ENCODE results near the gene MEGF6.

The MEGF6 gene

DNA sequence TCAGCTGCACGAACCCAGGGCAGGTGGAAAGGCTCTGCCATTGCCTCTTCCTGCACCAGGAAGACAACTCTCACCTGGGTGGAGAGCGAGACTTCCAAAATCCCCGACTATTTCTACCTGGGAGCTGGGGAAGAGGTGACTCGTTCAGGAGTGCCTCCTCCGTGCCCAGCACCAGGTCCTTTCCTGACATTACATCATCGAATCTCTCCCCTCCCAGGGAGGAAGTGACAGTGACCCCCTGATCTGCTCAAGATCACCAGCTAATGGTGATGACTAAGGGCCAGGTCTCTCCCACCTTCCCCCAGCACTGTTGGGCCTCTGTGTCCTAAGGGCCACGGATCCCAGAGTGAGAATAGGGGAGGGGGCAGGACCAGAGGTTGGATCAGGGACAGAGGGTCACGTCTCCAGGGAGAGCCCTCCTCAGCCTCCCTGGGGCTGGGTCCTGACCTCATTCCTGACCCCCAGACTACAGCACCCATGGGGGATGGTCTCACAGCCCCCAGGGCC is 6.8 kb downstream of the MEGF6 start:
- Histone ChIP-seq H2AK5ac (ENCODE audit: low read length, severe bottlenecking) (no peak overlapping the region), H3K4me3 (ENCODE audit: insufficient read depth in 1 of 2, low read depth in 1 of 2, low read length in 2 of 2) (no peak overlapping the region), H3K4ac (ENCODE audit: low read depth in 1 of 2, low read length in 2 of 2) (no peak overlapping the region), H2BK12ac (ENCODE audit: low read length in 2 of 2) (no peak overlapping the region), H2AFZ (ENCODE audit: low read depth, low read length) (no peak overlapping the region), H3K27me3 (ENCODE audit: control insufficient read depth in 1 of 2, insufficient read depth in 1 of 2, low read length in 2 of 2) (peaks cover 64 to 66% of the 10 kb centered on the region in 2 experiments), H3K4me1 (ENCODE audit: control insufficient read depth, insufficient read depth, low read depth, low read length) (no peaks in the 10 kb centered on the region), H3K79me1 (replicated peaks; ENCODE audit: low read length, poor library complexity, severe bottlenecking) (no peaks in the 10 kb centered on the region), H2BK120ac (ENCODE audit: low read depth, low read length) (no peak overlapping the region), H3K14ac (ENCODE audit: low read length in 2 of 2) (no peak overlapping the region), H3K27ac (ENCODE audit: low read length, poor library complexity, severe bottlenecking) (no peak overlapping the region), H3K18ac (ENCODE audit: low read depth in 1 of 2, low read length in 2 of 2) (no peak overlapping the region), H2BK5ac (ENCODE audit: low read depth, low read length, poor library complexity, severe bottlenecking) (no peak overlapping the region), H3K9me3 (ENCODE audit: control insufficient read depth, low read length) (no peaks in the 10 kb centered on the region), H3K9ac (ENCODE audit: low read length) (no peak overlapping the region), H3K36me3 (ENCODE audit: control insufficient read depth in 1 of 2, insufficient read depth in 2 of 2, low read depth in 1 of 2, low read length in 2 of 2) (peaks cover 0 to 4% of the 10 kb centered on the region in 2 experiments), H2BK15ac (ENCODE audit: low read depth, poor library complexity, severe bottlenecking) (no peak overlapping the region), H3K23ac (ENCODE audit: low read length in 2 of 2) (no peak overlapping the region), H4K8ac (ENCODE audit: low read length) (no peak overlapping the region), H4K91ac (ENCODE audit: low read length) (no peak overlapping the region), H3K4me2 (ENCODE audit: low read length, poor library complexity, severe bottlenecking) (no peak overlapping the region)
- DNase-seq, result no peak
- WGBS, result 73% methylated on average over 7 of the region's 8 CpGs

GRCh38 chr1:3603571-3604467 is 7.5 kb downstream of the MEGF6 start:
- Histone ChIP-seq H3K4me3 (ENCODE audit: insufficient read depth in 1 of 2, low read depth in 1 of 2, low read length in 2 of 2) (no peak overlapping the region), H4K8ac (ENCODE audit: low read length) (no peak overlapping the region), H3K23ac (ENCODE audit: low read length in 2 of 2) (no peak overlapping the region), H3K79me1 (replicated peaks; ENCODE audit: low read length, poor library complexity, severe bottlenecking) (no peaks in the 10 kb centered on the region), H3K4ac (ENCODE audit: low read depth in 1 of 2, low read length in 2 of 2) (no peak overlapping the region), H3K9me3 (ENCODE audit: control insufficient read depth, low read length) (no peaks in the 10 kb centered on the region), H3K36me3 (ENCODE audit: control insufficient read depth in 1 of 2, insufficient read depth in 2 of 2, low read depth in 1 of 2, low read length in 2 of 2) (peaks cover 0 to 4% of the 10 kb centered on the region in 2 experiments), H2BK12ac (ENCODE audit: low read length in 2 of 2) (no peak overlapping the region), H3K4me1 (ENCODE audit: control insufficient read depth, insufficient read depth, low read depth, low read length) (no peaks in the 10 kb centered on the region), H3K27me3 (ENCODE audit: control insufficient read depth in 1 of 2, insufficient read depth in 1 of 2, low read length in 2 of 2) (peaks cover 64 to 66% of the 10 kb centered on the region in 2 experiments), H4K91ac (ENCODE audit: low read length) (no peak overlapping the region), H2BK120ac (ENCODE audit: low read depth, low read length) (no peak overlapping the region), H3K9ac (ENCODE audit: low read length) (no peak overlapping the region), H2AK5ac (ENCODE audit: low read length, severe bottlenecking) (no peak overlapping the region), H3K18ac (ENCODE audit: low read depth in 1 of 2, low read length in 2 of 2) (no peak overlapping the region), H3K27ac (ENCODE audit: low read length, poor library complexity, severe bottlenecking) (no peak overlapping the region), H3K4me2 (ENCODE audit: low read length, poor library complexity, severe bottlenecking) (no peak overlapping the region), H2BK5ac (ENCODE audit: low read depth, low read length, poor library complexity, severe bottlenecking) (no peak overlapping the region), H3K14ac (ENCODE audit: low read length in 2 of 2) (no peak overlapping the region), H2AFZ (ENCODE audit: low read depth, low read length) (no peak overlapping the region), H2BK15ac (ENCODE audit: low read depth, poor library complexity, severe bottlenecking) (no peak overlapping the region)
- WGBS, result 85% methylated on average over 29 of the region's 29 CpGs
- no peak for DNase-seq

GRCh38 chr1:3603156-3603555 is 8.2 kb downstream of the MEGF6 start:
- H3K14ac ChIP-seq (ENCODE audit: low read length in 2 of 2), result no peak overlapping the region
- DNase-seq, result no peak
- no peak overlapping the region for H2BK12ac ChIP-seq (ENCODE audit: low read length in 2 of 2)
- no peak overlapping the region for H3K4ac ChIP-seq (ENCODE audit: low read depth in 1 of 2, low read length in 2 of 2)
- peaks cover 0 to 4% of the 10 kb centered on the region in 2 experiments for H3K36me3 ChIP-seq (ENCODE audit: control insufficient read depth in 1 of 2, insufficient read depth in 2 of 2, low read depth in 1 of 2, low read length in 2 of 2)
- no peak overlapping the region for H3K4me2 ChIP-seq (ENCODE audit: low read length, poor library complexity, severe bottlenecking)
- no peak overlapping the region for H2BK120ac ChIP-seq (ENCODE audit: low read depth, low read length)
- H3K27ac ChIP-seq (ENCODE audit: low read length, poor library complexity, severe bottlenecking), result no peak overlapping the region
- H4K8ac ChIP-seq (ENCODE audit: low read length), result no peak overlapping the region
- H3K23ac ChIP-seq (ENCODE audit: low read length in 2 of 2), result no peak overlapping the region
- no peak overlapping the region for H4K91ac ChIP-seq (ENCODE audit: low read length)
- H2BK5ac ChIP-seq (ENCODE audit: low read depth, low read length, poor library complexity, severe bottlenecking), result no peak overlapping the region
- 83% methylated on average over 11 of the region's 11 CpGs for WGBS
- H2AFZ ChIP-seq (ENCODE audit: low read depth, low read length), result no peak overlapping the region
- H3K9me3 ChIP-seq (ENCODE audit: control insufficient read depth, low read length), result no peaks in the 10 kb centered on the region
- H3K4me3 ChIP-seq (ENCODE audit: insufficient read depth in 1 of 2, low read depth in 1 of 2, low read length in 2 of 2), result no peak overlapping the region
- H3K27me3 ChIP-seq (ENCODE audit: control insufficient read depth in 1 of 2, insufficient read depth in 1 of 2, low read length in 2 of 2), result peaks cover 64 to 65% of the 10 kb centered on the region in 2 experiments
- no peak overlapping the region for H3K9ac ChIP-seq (ENCODE audit: low read length)
- H3K79me1 ChIP-seq (replicated peaks; ENCODE audit: low read length, poor library complexity, severe bottlenecking), result no peaks in the 10 kb centered on the region
- no peak overlapping the region for H2BK15ac ChIP-seq (ENCODE audit: low read depth, poor library complexity, severe bottlenecking)
- H2AK5ac ChIP-seq (ENCODE audit: low read length, severe bottlenecking), result no peak overlapping the region
- no peak overlapping the region for H3K18ac ChIP-seq (ENCODE audit: low read depth in 1 of 2, low read length in 2 of 2)
- H3K4me1 ChIP-seq (ENCODE audit: control insufficient read depth, insufficient read depth, low read depth, low read length), result no peaks in the 10 kb centered on the region

DNA sequence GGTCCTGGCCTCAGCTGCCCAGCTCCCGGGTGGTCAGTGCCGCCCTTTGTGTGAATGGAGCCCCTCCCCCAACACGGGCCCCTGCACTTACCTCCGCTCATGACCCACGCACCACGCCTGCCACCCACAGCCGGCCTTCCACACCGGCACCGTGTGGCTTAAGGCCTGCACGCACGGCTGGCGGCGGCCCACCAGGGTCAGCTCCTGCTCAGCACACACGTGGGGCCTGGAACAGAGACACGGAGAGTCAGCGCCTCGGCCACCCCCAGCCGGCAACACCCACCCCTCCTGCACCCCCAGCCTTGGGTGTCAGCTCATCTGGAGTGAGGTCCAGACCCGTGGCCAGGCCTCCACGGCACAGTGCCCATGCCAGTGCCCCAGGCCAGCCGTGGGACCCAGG is 8.9 kb downstream of the MEGF6 start:
- no peak overlapping the region for H3K4me3 ChIP-seq (ENCODE audit: insufficient read depth in 1 of 2, low read depth in 1 of 2, low read length in 2 of 2)
- DNase-seq, result no peak
- H3K9ac ChIP-seq (ENCODE audit: low read length), result no peak overlapping the region
- H3K36me3 ChIP-seq (ENCODE audit: control insufficient read depth in 1 of 2, insufficient read depth in 2 of 2, low read depth in 1 of 2, low read length in 2 of 2), result peaks cover 0 to 4% of the 10 kb centered on the region in 2 experiments
- no peak overlapping the region for H3K27ac ChIP-seq (ENCODE audit: low read length, poor library complexity, severe bottlenecking)
- no peak overlapping the region for H3K23ac ChIP-seq (ENCODE audit: low read length in 2 of 2)
- H3K27me3 ChIP-seq (ENCODE audit: control insufficient read depth in 1 of 2, insufficient read depth in 1 of 2, low read length in 2 of 2), result peaks cover 65 to 68% of the 10 kb centered on the region in 2 experiments
- H3K79me1 ChIP-seq (replicated peaks; ENCODE audit: low read length, poor library complexity, severe bottlenecking), result no peaks in the 10 kb centered on the region
- H2BK5ac ChIP-seq (ENCODE audit: low read depth, low read length, poor library complexity, severe bottlenecking), result no peak overlapping the region
- no peak overlapping the region for H3K14ac ChIP-seq (ENCODE audit: low read length in 2 of 2)
- no peak overlapping the region for H2AK5ac ChIP-seq (ENCODE audit: low read length, severe bottlenecking)
- H3K4me2 ChIP-seq (ENCODE audit: low read length, poor library complexity, severe bottlenecking), result no peak overlapping the region
- H3K4ac ChIP-seq (ENCODE audit: low read depth in 1 of 2, low read length in 2 of 2), result no peak overlapping the region
- H3K18ac ChIP-seq (ENCODE audit: low read depth in 1 of 2, low read length in 2 of 2), result no peak overlapping the region
- H4K91ac ChIP-seq (ENCODE audit: low read length), result no peak overlapping the region
- H2BK12ac ChIP-seq (ENCODE audit: low read length in 2 of 2), result no peak overlapping the region
- H2AFZ ChIP-seq (ENCODE audit: low read depth, low read length), result no peak overlapping the region
- no peak overlapping the region for H4K8ac ChIP-seq (ENCODE audit: low read length)
- WGBS, result 88% methylated on average over 21 of the region's 21 CpGs
- no peak overlapping the region for H2BK15ac ChIP-seq (ENCODE audit: low read depth, poor library complexity, severe bottlenecking)
- no peak overlapping the region for H2BK120ac ChIP-seq (ENCODE audit: low read depth, low read length)
- H3K9me3 ChIP-seq (ENCODE audit: control insufficient read depth, low read length), result no peaks in the 10 kb centered on the region
- no peaks in the 10 kb centered on the region for H3K4me1 ChIP-seq (ENCODE audit: control insufficient read depth, insufficient read depth, low read depth, low read length)
